ENCODE data around the gene ENTREP3.

The ENTREP3 gene

GRCh38 chr1:155207806-155208540 is 47.3 kb downstream of the ENTREP3 start, which contains the start of gene THBS3:
Gene THBS3 (minus strand): TSS chr1:155207897. CDS start chr1:155207876, 21 bp downstream.
- Histone ChIP-seq H3K4me1 (ENCODE audit: control insufficient read depth, low read length) (peaks cover 36% of the 10 kb centered on the region), H3K4me2 (ENCODE audit: low read length) (peak within 1 kb of the TSS; percentile 93), H3K4me3 (ENCODE audit: low read length) (peak within 1 kb of the TSS; percentile 97), H3K36me3 (ENCODE audit: control insufficient read depth, low read length) (peaks cover 4% of the 10 kb centered on the region), H3K27ac (ENCODE audit: low read depth, low read length) (peak within 1 kb of the TSS; percentile 76), H3K9me2 (replicated peaks; ENCODE audit: control insufficient read depth, low read length) (no peaks in the 10 kb centered on the region), H4K20me1 (ENCODE audit: control insufficient read depth, insufficient read depth, low read depth, low read length) (no peaks in the 10 kb centered on the region), H3K27me3 (ENCODE audit: control insufficient read depth, low read length) (no peaks in the 10 kb centered on the region), H3F3A (ENCODE audit: control insufficient read depth, insufficient read depth) (peaks cover 5% of the 10 kb centered on the region), H3K79me2 (ENCODE audit: control insufficient read depth, low read length) (peaks cover 11% of the 10 kb centered on the region), H3K9me3 (ENCODE audit: control insufficient read depth, insufficient read depth, low read length) (no peaks in the 10 kb centered on the region)
- TF ChIP-seq CTCF (IDR thresholded peaks at IDR 0.05; ENCODE audit: low read depth, low read length, poor library complexity, severe bottlenecking) (no peak), EZH2phosphoT487 (IDR thresholded peaks at IDR 0.05; ENCODE audit: borderline replicate concordance, low read length) (no peak)

GRCh38 chr1:155206891-155207805 is 48.1 kb downstream of the ENTREP3 start:
- Histone ChIP-seq H3F3A (ENCODE audit: control insufficient read depth, insufficient read depth) (peaks cover 5% of the 10 kb centered on the region), H3K4me2 (ENCODE audit: low read length) (peak overlapping the region; percentile 93), H3K9me2 (replicated peaks; ENCODE audit: control insufficient read depth, low read length) (no peaks in the 10 kb centered on the region), H3K4me1 (ENCODE audit: control insufficient read depth, low read length) (peaks cover 36% of the 10 kb centered on the region), H3K9me3 (ENCODE audit: control insufficient read depth, insufficient read depth, low read length) (no peaks in the 10 kb centered on the region), H3K36me3 (ENCODE audit: control insufficient read depth, low read length) (peaks cover 4% of the 10 kb centered on the region), H3K4me3 (ENCODE audit: low read length) (peak overlapping the region; percentile 97), H3K27me3 (ENCODE audit: control insufficient read depth, low read length) (no peaks in the 10 kb centered on the region), H4K20me1 (ENCODE audit: control insufficient read depth, insufficient read depth, low read depth, low read length) (no peaks in the 10 kb centered on the region), H3K79me2 (ENCODE audit: control insufficient read depth, low read length) (peaks cover 11% of the 10 kb centered on the region), H3K27ac (ENCODE audit: low read depth, low read length) (peak overlapping the region; percentile 76)
- no peak for TF ChIP-seq EZH2phosphoT487 (IDR thresholded peaks at IDR 0.05; ENCODE audit: borderline replicate concordance, low read length)
- peak; percentile 85 for TF ChIP-seq CTCF (IDR thresholded peaks at IDR 0.05; ENCODE audit: low read depth, low read length, poor library complexity, severe bottlenecking)

GRCh38 chr1:155205969-155206593 is 49.2 kb downstream of the ENTREP3 start:
- Histone ChIP-seq H3F3A (ENCODE audit: control insufficient read depth, insufficient read depth) (peaks cover 5% of the 10 kb centered on the region), H4K20me1 (ENCODE audit: control insufficient read depth, insufficient read depth, low read depth, low read length) (no peaks in the 10 kb centered on the region), H3K4me1 (ENCODE audit: control insufficient read depth, low read length) (peaks cover 36% of the 10 kb centered on the region), H3K79me2 (ENCODE audit: control insufficient read depth, low read length) (peaks cover 11% of the 10 kb centered on the region), H3K4me3 (ENCODE audit: low read length) (no peak overlapping the region), H3K27ac (ENCODE audit: low read depth, low read length) (no peak overlapping the region), H3K9me3 (ENCODE audit: control insufficient read depth, insufficient read depth, low read length) (no peaks in the 10 kb centered on the region), H3K9me2 (replicated peaks; ENCODE audit: control insufficient read depth, low read length) (no peaks in the 10 kb centered on the region), H3K27me3 (ENCODE audit: control insufficient read depth, low read length) (no peaks in the 10 kb centered on the region), H3K36me3 (ENCODE audit: control insufficient read depth, low read length) (peaks cover 4% of the 10 kb centered on the region), H3K4me2 (ENCODE audit: low read length) (no peak overlapping the region)
- TF ChIP-seq EZH2phosphoT487 (IDR thresholded peaks at IDR 0.05; ENCODE audit: borderline replicate concordance, low read length) (no peak), CTCF (IDR thresholded peaks at IDR 0.05; ENCODE audit: low read depth, low read length, poor library complexity, severe bottlenecking) (no peak)

Measured in DOHH2 (cell line).